HL-60/S4 treated with retinoic acid at 250 ng/mL for 4 days and 3 days (cell line): Measurements from ENCODE around the gene HNRNPL.
"Not testable (repeated sequence)": the region's sequence is repeated elsewhere in the genome, so short reads cannot be mapped to it uniquely, and the experiment has no call there.

Experiments used
- in situ Hi-C: fragments of 300-500 bp; cut with MboI; formaldehyde crosslinking; loops from 2 replicates; pipeline ENCODE4 v1.7.0; 2022; ENCODE audit warnings: low sequenced_read_pairs

Gene HNRNPL

GRCh38 chr19:38849860-38850435 is at the start of gene HNRNPL:
Gene HNRNPL (minus strand): TSS chr19:38849986. CDS start chr19:38849966, 20 bp downstream.
- in situ Hi-C loops: no loop called here

DNA sequence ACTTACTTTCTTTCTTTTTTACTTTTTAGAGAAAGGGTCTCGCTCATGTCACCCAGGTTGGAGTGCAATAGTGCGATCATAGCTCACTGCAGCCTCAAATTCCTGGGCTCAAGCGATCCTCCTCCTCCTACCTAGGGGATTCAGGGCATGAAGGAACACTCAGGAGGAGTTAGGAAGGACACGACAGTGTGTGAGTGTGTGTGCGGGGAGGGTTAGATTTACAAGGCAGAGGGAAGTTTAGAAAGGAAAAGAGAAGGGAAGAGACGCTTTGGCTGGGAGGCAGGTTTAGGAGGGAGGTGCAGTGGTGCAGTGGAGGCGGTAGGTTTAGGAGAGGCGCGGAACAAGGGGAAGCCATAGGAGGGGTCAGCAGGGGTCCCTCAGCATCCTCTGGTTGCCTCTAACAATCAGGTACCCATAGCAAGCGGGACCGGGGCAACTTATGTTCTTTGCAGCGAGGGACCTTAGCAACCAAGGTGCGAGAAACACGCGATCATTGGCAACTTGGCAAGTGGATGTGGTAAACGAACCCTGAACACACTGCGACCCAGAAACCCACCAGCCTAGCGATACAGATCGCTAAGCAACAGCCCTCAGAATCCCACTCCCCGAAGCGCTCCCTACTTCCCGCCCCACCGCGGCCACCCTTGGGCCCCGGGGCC is 49.1 kb upstream of the HNRNPL start:
- in situ Hi-C loops: no loop called here

DNA sequence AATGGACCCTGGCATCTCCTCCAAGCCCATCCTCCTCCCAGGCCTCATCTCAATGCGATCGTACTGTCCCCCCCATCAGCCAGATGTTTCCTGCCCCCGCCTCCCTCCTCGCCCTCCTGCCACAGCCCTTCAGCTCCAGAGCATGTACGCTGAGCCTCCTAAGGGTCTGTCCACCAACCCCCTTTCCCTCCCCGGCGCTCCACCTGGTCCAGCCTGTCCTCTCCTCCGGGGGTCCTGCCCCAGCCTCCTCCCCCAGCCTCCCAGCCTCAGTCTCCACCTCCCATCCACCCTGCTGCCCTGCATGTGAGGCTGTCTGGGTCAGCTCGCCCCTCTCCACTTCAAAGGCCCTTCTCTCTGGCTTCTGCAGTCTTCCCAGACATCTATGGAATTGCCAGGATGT is 45.2 kb upstream of the HNRNPL start:
- in situ Hi-C loops: no loop called here

DNA sequence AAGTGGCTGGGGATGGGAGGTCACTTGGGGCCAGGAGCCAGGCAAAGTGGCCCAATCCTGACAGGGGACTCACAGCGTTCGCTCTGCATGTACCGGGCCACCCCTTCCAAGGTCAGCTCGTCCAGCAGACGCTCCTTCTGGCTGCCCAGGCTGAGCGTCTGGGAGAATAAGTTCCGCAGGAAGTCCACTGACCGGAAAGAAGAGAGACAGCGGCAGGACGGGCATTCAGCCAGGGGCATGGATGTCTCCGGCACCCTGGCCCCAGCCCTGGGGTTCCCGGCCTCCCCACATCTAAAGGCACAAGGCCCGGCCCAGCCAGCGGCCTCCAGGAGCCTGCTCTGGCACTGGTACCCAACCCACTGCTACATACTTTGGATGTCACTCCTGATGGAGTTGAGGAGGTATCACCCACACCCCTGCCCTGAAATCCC is 43.6 kb upstream of the HNRNPL start:
- in situ Hi-C loops: no loop called here

DNA sequence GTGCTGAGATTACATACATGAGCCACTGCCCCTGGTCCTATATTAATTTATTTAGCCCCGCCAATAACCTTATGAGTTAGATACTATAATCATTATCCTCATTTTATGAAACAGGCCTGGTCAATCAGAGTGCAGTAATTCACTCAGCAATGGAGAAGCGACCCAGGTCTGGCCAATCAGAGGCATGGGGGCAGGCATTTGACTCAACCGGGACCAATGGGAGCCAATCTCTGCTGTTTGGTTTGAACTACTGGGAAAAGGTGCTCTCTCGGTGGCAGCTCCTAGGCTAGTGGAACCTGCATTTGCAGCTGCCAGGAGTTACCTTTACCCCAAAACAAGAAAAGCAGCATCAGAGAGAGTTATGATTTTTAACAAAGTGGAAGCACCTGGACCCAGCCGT is 43.1 kb upstream of the HNRNPL start:
- in situ Hi-C loops: no loop called here

- in situ Hi-C loops: no loop called here
Observed at GRCh38 chr19:38891771-38892170, 42.0 kb upstream of the HNRNPL start.

DNA sequence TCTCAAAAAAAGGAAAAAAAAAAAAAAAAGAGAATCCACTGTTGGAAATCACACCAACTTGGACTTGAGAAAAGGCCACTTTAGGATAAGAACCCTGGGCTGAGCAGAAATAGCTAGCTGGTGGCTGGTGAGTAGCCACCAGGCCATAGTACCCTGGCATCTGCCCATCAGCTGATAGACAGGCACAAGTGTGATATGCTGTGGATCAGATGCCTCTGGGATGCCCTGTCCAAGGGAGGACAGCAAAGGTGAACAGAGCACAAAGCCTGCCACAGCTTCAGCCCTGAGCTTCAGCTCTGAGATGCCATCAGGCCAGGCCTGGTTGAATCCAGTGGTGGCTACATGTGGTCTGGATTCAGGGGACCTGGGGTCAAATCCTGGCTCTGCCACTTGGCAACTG is 40.9 kb upstream of the HNRNPL start:
- in situ Hi-C loops: no loop called here

DNA sequence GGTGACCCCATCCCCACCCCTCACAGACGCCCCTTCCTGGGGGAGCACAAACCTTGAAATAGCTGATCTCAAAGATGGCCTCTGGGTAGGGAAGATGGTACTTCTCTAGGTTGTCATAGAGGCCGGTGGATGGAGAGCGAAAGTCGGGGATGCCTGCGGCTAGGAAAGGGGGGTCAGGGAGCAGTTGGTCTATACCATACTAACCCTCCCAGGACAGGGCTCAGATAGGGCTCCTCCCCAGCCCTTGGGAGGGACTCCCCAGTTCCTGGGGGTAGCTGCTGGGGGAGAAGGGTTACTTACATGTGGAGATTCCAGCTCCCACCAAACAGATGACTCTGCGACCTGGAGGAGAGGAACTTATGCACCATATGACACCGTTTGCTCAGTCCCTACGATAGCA is 40.0 kb upstream of the HNRNPL start:
- in situ Hi-C loops: no loop called here

GRCh38 chr19:38888876-38889275 is 39.1 kb upstream of the HNRNPL start:
- in situ Hi-C loops: no loop called here

DNA sequence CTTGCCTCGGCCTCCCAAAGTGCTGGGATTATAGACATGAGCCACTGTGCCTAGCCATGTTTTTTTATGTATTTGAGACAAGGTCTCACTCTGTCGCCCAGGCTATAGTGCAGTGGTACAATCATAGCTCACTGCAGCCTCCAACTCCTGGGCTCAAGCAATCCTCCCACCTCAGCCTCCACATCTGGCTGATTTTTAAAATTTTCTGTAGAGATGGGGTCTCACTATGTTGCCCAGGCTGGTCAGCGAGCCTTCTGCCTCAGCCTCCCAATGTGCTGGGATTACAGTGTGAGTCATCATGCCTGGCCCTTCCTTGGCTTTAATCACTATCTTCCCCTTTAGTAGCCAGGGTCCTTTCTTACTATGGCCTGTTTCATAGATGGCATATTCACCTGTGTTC is 34.9 kb upstream of the HNRNPL start:
- in situ Hi-C loops: not testable (repeated sequence)

DNA sequence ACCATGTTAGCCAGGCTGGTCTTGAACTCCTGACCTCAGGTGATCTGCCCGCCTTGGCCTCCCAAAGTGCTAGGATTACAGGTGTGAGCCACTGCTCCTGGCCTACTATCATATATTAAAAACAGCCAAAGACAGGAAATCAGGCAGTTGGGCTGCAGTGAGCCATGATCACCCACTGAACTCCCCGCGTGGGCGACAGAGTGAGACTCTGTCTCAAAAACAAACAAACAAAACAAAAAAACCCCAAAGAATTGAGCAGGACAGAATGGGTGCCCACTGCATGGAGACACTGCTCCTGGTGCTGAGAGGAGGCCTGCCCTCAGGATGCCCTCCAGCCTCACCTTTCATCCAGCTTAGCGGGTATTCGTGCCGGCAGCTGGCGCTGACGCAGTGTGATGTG is 33.5 kb upstream of the HNRNPL start:
- in situ Hi-C loops: no loop called here

- in situ Hi-C loops: no loop called here
Observed at GRCh38 chr19:38880882-38881609, 31.3 kb upstream of the HNRNPL start.

DNA sequence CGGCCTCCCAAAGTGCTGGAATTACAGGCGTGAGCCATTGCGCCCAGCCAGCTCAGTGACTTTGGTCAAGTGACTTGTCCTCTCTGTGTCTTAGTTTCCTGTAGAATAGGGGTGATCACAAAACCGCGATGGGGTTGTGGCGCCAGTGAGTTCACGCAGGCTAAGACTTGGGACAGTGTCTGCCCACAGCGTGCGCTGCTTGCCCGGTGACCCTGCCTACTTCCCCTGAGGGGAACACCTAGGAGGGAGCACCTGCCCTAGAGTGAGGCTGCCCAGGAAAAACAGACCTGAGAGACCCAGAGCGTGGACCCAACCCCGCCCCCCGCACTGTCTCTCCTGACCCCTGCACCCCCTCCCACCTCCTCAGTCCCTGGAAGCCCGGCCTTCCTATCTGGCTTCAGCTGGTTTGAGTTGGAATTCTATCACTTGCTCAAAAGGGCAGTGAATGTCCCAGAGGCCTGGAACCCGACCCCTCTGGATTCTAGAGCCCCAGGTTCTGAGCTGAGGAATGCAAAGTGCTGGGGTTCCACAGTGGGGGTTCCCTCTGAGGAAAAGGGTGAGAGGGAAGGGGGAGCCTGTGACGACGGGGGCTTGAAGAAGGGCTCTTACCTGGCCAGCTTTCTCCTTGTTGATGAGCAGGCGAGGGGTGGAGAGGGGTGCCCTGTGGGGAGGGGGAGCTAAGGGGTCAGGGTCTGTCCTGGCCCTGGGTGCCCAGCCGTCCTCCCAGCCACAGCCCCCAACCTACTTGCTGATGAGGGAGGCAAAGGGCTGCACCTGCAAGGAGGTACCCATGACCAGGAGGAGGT is 30.5 kb upstream of the HNRNPL start:
- in situ Hi-C loops: no loop called here

GRCh38 chr19:38879400-38879751 is 29.6 kb upstream of the HNRNPL start:
- in situ Hi-C loops: no loop called here

DNA sequence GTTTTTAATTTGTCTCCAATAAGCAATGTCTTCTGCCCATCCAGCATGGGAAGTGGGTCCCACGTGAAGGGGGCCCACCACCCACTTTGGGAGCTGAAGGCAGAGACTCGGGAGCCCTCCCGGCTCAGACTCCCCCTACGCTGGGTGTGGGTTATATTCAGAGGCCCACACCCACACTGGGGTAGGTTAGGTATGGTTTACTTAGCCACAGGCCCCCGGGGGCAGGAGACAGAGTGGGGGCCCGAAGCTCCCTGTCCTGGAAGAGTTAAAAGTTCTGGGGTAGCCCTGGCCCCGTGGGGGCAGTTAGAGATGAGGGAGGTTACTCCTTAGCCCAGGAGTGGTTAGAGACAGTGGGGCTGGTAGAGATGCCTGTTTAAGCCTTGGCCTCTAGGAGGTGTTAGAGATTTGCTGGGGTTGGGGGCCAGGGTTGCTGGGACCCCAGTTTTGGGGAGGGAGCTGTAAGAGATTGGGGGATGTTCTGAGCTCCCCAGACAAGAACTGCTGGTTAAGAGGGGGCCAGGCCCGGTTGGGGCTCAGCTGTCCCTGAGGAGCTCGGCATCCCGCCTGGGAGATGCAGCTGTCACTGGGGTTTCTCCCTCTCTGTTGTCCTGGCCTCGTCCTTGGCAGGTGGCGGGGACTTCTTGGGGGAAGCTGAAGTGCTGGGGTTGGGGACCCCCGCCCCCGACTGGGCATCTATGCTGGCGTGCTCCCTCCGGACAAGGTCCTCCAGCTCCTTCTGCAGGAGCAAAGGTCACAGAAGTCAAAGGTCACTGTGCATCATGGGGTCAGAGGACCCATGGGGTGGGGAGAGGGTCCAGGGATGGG is 29.0 kb upstream of the HNRNPL start:
- in situ Hi-C loops: no loop called here

DNA sequence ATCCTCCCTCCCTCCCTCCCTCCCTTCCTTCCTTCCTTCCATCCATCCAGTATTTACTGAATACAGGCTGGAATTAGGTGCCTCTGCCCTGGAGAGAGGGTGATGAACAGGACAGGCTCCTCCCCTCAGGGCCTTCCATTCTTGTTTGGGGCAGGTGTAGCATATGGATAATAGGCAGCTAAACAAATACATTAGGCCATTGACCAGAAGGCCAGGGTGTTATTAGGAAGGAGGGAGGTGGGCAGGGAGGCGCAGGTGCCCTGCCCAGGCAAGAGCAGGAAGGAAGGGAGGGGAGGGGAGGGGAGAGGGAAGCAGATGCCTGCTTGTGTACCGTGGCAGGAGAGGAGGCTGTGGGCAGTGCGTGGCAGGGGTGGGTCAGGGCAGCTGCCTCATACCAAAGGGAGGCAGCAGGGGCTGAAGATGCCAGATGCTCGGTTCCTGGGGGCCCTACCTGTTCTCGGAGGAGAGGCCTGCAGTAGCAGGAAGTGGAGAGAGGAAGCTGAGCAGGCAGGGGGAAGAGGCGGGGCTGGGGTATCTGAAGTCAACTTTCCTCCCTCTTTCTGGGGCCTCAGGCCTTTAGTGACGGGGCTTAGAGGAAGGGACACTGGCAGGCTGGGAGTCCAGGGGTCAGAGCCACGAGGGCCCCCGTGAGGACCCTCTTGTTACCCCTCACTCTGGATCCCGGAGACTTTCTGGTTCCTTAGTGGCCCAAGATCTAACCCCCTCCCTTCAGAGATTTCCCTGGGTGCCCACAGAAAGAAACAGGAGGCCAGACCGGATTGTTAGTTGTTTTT is 28.2 kb upstream of the HNRNPL start, which contains the start of gene RINL:
RINL (minus strand) TSS at position 495 of the 794 bp plus-strand sequence. CDS start 1,533 bp downstream, outside the sequence.
- in situ Hi-C loops: no loop called here

- in situ Hi-C loops: no loop called here
Observed at GRCh38 chr19:38875656-38876395, 26.0 kb upstream of the HNRNPL start.

DNA sequence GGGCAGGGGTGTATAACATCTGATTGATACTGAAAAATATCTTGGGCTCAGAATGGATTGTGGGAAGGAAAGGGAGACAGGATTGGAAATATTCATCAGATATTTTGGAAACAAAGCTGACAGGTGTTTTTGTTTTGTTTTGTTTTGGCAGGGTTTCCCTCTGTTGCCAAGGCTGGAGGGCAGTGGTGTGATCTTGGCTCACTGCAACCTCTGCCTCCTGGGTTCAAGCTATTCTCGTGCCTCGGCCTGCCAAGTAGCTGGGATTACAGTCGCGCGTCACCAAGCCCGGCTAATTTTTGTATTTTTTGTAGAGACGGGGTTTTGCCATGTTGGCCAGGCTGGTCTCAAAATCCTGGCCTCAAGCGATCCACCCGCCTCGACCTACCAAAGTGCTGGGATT is 23.6 kb upstream of the HNRNPL start:
- in situ Hi-C loops: not testable (repeated sequence)

GRCh38 chr19:38870612-38871011 is 20.8 kb upstream of the HNRNPL start:
- in situ Hi-C loops: no loop called here
